ENCODE results near the gene SLC2A3. TPM values are rescaled to one million over a fixed set of nuclear protein-coding genes. Genes with fewer than 3 reads are reported as not detected.
"Not testable (repeated sequence)": the region's sequence is repeated elsewhere in the genome, so short reads cannot be mapped to it uniquely, and the experiment has no call there.

SLC2A3 gene
- total RNA-seq, 2 experiments from 2014 or later: 219 to 224 TPM

- ATAC-seq (ENCODE audit: low read depth): no peak
- H3K27me3 Mint-ChIP-seq: no peaks in the 10 kb centered on the region
- no peak overlapping the region for H3K4me3 Mint-ChIP-seq
- POLR2A ChIA-PET: interaction anchor here (0.9 to 19.1 kb wide), 2 partner anchors 32 to 103 kb away, joined by 3 to 761 read pairs; partner anchors contain the start of gene SLC2A3
- H3K9me3 Mint-ChIP-seq: no peaks in the 10 kb centered on the region
- peaks cover 38% of the 10 kb centered on the region for H3K4me1 Mint-ChIP-seq
- DNase-seq: no peak
- H3K36me3 Mint-ChIP-seq: peaks cover 37% of the 10 kb centered on the region
- no peak overlapping the region for H3K27ac Mint-ChIP-seq
Observed at GRCh38 chr12:7966563-7966962, 30.6 kb upstream of the SLC2A3 start.

- POLR2A ChIA-PET: interaction anchor here (1.4 to 19.1 kb wide), 2 partner anchors 30 kb away, joined by 3 to 761 read pairs; partner anchors contain the start of gene SLC2A3
- H3K4me3 Mint-ChIP-seq; DNase-seq; ATAC-seq (ENCODE audit: low read depth); H3K27me3 Mint-ChIP-seq; H3K27ac Mint-ChIP-seq; H3K9me3 Mint-ChIP-seq: not testable (repeated sequence)
- peaks cover 35% of the 10 kb centered on the region for H3K4me1 Mint-ChIP-seq
- peaks cover 32% of the 10 kb centered on the region for H3K36me3 Mint-ChIP-seq
Observed at GRCh38 chr12:7964669-7965068, 28.7 kb upstream of the SLC2A3 start.

- no peak for DNase-seq
- no peaks in the 10 kb centered on the region for H3K9me3 Mint-ChIP-seq
- H3K4me1 Mint-ChIP-seq: peaks cover 41% of the 10 kb centered on the region
Observed at GRCh38 chr12:7961395-7962178, 25.6 kb upstream of the SLC2A3 start.

GRCh38 chr12:7959701-7960121 is 23.7 kb upstream of the SLC2A3 start:
- Mint-ChIP-seq H3K36me3 (peaks cover 10% of the 10 kb centered on the region), H3K4me3 (peak overlapping the region; percentile 97), H3K27me3 (no peaks in the 10 kb centered on the region), H3K4me1 (peaks cover 41% of the 10 kb centered on the region), H3K9me3 (no peaks in the 10 kb centered on the region), H3K27ac (peak overlapping the region; percentile 94)
- peak; percentile 56 for DNase-seq
- ATAC-seq (ENCODE audit: low read depth): peak; percentile 65
- POLR2A ChIA-PET: interaction anchor here (0.6 to 19.1 kb wide), 9 partner anchors 11 to 97 kb away, joined by 3 to 761 read pairs (median 8); partner anchors contain the start of gene SLC2A3

More at GRCh38 chr12:7961395-7962178, 25.6 kb upstream of the SLC2A3 start:
- POLR2A ChIA-PET: interaction anchor here (1.0 to 19.1 kb wide), 9 partner anchors 9 to 99 kb away, joined by 3 to 761 read pairs (median 8); partner anchors contain the start of gene SLC2A3
- no peak for ATAC-seq (ENCODE audit: low read depth)
- peaks cover 17% of the 10 kb centered on the region for H3K36me3 Mint-ChIP-seq
- H3K27me3 Mint-ChIP-seq: no peaks in the 10 kb centered on the region
- H3K27ac Mint-ChIP-seq: peak overlapping the region; percentile 94
- peak overlapping the region; percentile 97 for H3K4me3 Mint-ChIP-seq

GRCh38 chr12:7959278-7959677 is 23.3 kb upstream of the SLC2A3 start:
- Mint-ChIP-seq H3K27ac (peak overlapping the region; percentile 94), H3K27me3 (no peaks in the 10 kb centered on the region), H3K4me3 (peak overlapping the region; percentile 97), H3K9me3 (no peaks in the 10 kb centered on the region), H3K4me1 (peaks cover 39% of the 10 kb centered on the region), H3K36me3 (peaks cover 10% of the 10 kb centered on the region)
- POLR2A ChIA-PET: interaction anchor here (1.0 to 19.1 kb wide), 6 partner anchors 11 to 35 kb away, joined by 3 to 761 read pairs (median 14); partner anchors contain the start of gene SLC2A3
- DNase-seq (no peak), ATAC-seq (ENCODE audit: low read depth) (peak; percentile 1)

GRCh38 chr12:7954877-7955276 is 18.9 kb upstream of the SLC2A3 start:
- POLR2A ChIA-PET: not testable (repeated sequence)

GRCh38 chr12:7954418-7954817 is 18.4 kb upstream of the SLC2A3 start:
- DNase-seq; H3K36me3 Mint-ChIP-seq; ATAC-seq (ENCODE audit: low read depth); H3K27me3 Mint-ChIP-seq; POLR2A ChIA-PET; H3K4me3 Mint-ChIP-seq; H3K27ac Mint-ChIP-seq; H3K9me3 Mint-ChIP-seq: not testable (repeated sequence)
- H3K4me1 Mint-ChIP-seq: peaks cover 14% of the 10 kb centered on the region

More at GRCh38 chr12:7954877-7955276, 18.9 kb upstream of the SLC2A3 start:
- not testable (repeated sequence) for DNase-seq; H3K36me3 Mint-ChIP-seq; H3K9me3 Mint-ChIP-seq; H3K4me3 Mint-ChIP-seq; H3K27ac Mint-ChIP-seq; H3K27me3 Mint-ChIP-seq; ATAC-seq (ENCODE audit: low read depth)
- H3K4me1 Mint-ChIP-seq: peaks cover 19% of the 10 kb centered on the region

GRCh38 chr12:7953912-7954311 is 17.9 kb upstream of the SLC2A3 start:
- DNase-seq; POLR2A ChIA-PET; H3K36me3 Mint-ChIP-seq; H3K27me3 Mint-ChIP-seq; H3K27ac Mint-ChIP-seq; H3K9me3 Mint-ChIP-seq; H3K4me3 Mint-ChIP-seq; ATAC-seq (ENCODE audit: low read depth): not testable (repeated sequence)
- H3K4me1 Mint-ChIP-seq: peaks cover 12% of the 10 kb centered on the region

GRCh38 chr12:7951671-7952070 is 15.7 kb upstream of the SLC2A3 start:
- Mint-ChIP-seq H3K4me3 (no peak overlapping the region), H3K27me3 (peaks cover 2% of the 10 kb centered on the region), H3K4me1 (peaks cover 7% of the 10 kb centered on the region), H3K27ac (no peak overlapping the region), H3K9me3 (no peaks in the 10 kb centered on the region), H3K36me3 (no peaks in the 10 kb centered on the region)
- ATAC-seq (ENCODE audit: low read depth): no peak
- POLR2A ChIA-PET: no interaction called here
- DNase-seq: no peak

- H3K4me3 Mint-ChIP-seq; H3K36me3 Mint-ChIP-seq; H3K9me3 Mint-ChIP-seq; H3K27ac Mint-ChIP-seq; H3K27me3 Mint-ChIP-seq; H3K4me1 Mint-ChIP-seq; DNase-seq; ATAC-seq (ENCODE audit: low read depth): not testable (repeated sequence)
- POLR2A ChIA-PET: interaction anchor here (0.5 to 0.6 kb wide), 3 partner anchors 13 to 27 kb away, joined by 3 read pairs; no protein-coding TSS in a partner anchor
Observed at GRCh38 chr12:7950230-7950943, 14.4 kb upstream of the SLC2A3 start.

GRCh38 chr12:7948589-7949260 is 12.7 kb upstream of the SLC2A3 start:
- POLR2A ChIA-PET: interaction anchor here (1.1 to 1.2 kb wide), 2 partner anchors 11 to 12 kb away, joined by 3 to 5 read pairs; no protein-coding TSS in a partner anchor
- Mint-ChIP-seq H3K9me3 (no peaks in the 10 kb centered on the region), H3K4me3 (no peak overlapping the region), H3K4me1 (peaks cover 8% of the 10 kb centered on the region), H3K36me3 (no peaks in the 10 kb centered on the region), H3K27ac (peak overlapping the region; percentile 68), H3K27me3 (peaks cover 2% of the 10 kb centered on the region)
- DNase-seq (no peak), ATAC-seq (ENCODE audit: low read depth) (no peak)

- no peak overlapping the region for H3K4me3 Mint-ChIP-seq
- ATAC-seq (ENCODE audit: low read depth): no peak
- H3K27ac Mint-ChIP-seq: no peak overlapping the region
- POLR2A ChIA-PET: interaction anchor here (0.6 to 1.1 kb wide), 3 partner anchors 11 to 39 kb away, joined by 3 to 5 read pairs (median 3); no protein-coding TSS in a partner anchor
- peaks cover 10% of the 10 kb centered on the region for H3K4me1 Mint-ChIP-seq
- no peaks in the 10 kb centered on the region for H3K36me3 Mint-ChIP-seq
- H3K9me3 Mint-ChIP-seq: no peaks in the 10 kb centered on the region
- H3K27me3 Mint-ChIP-seq: peaks cover 2% of the 10 kb centered on the region
- DNase-seq: no peak
Observed at GRCh38 chr12:7947011-7947410, 11.0 kb upstream of the SLC2A3 start.

GRCh38 chr12:7944760-7945159 is 8.8 kb upstream of the SLC2A3 start:
- H3K27ac Mint-ChIP-seq; H3K36me3 Mint-ChIP-seq; DNase-seq; H3K9me3 Mint-ChIP-seq; H3K4me3 Mint-ChIP-seq; H3K27me3 Mint-ChIP-seq; ATAC-seq (ENCODE audit: low read depth): not testable (repeated sequence)
- POLR2A ChIA-PET: interaction anchor here (0.7 to 0.9 kb wide), 3 partner anchors 9 to 1054 kb away, joined by 3 to 5 read pairs (median 3); partner anchors contain the start of gene SLC2A3
- H3K4me1 Mint-ChIP-seq: peaks cover 12% of the 10 kb centered on the region

Measured in activated naive CD8-positive, alpha-beta T cell treated with anti-CD3 and anti-CD28 coated beads, Interleukin-2, amount 10 ng/mL, durations not matched to agents 7 days and 5 days (primary cell).